GM19395 (cell line): ENCODE measurements around the gene DIAPH1.

Experiments
- ATAC-seq: cut with Tn5 transposase; IDR thresholded peaks from one replicate; pipeline ENCODE4 v1.9.1; 2021; ENCODE audit warnings: mild to moderate bottlenecking, moderate library complexity; ENCODE audit not compliant: unreplicated experiment

The DIAPH1 gene

DNA sequence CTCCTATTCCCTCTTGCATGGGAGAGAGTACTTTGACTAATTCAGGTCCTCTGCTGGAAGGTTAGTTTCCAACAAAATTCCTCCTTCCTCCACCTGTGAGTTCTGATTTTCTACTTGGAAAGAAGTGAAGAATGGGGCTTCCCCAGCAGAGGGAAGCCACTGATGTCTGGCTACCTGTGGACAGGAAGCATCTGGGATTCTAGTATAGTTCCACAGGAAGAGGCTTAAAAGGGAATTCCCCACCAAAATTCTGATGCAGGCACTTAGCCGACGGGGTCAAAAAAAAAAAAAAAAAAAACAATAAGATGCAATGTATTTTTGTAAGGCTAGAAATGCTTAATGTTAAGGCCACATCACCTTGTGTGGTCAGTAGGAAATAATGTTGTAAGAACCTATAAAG is 96.5 kb downstream of the DIAPH1 start:
- no peak for ATAC-seq

DNA sequence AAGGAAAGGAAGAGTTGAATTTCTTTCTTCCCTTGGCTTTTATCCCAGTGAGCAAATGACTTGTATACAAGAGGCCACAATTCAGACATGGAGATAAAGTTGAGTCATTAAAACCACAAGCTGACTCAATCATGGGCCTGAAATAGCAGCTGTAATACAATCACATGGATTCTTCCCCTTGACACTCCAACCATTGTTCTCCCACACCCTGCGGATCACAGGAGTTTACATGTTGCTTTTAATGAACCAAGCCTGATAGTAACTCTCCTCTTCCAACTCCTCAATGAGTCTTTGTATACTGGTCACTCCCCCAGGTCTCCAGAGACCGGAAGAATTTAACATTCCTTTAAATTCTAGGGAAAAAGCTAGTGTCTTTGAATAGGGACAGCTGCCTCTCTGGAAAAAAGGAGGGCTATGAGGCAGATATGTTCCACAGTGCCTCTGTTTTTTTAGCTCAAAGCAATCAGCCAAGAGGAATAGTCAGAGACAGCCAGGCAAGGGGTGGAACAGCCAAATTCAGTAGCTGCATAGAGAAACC is 97.5 kb downstream of the DIAPH1 start:
- ATAC-seq, result no peak

DNA sequence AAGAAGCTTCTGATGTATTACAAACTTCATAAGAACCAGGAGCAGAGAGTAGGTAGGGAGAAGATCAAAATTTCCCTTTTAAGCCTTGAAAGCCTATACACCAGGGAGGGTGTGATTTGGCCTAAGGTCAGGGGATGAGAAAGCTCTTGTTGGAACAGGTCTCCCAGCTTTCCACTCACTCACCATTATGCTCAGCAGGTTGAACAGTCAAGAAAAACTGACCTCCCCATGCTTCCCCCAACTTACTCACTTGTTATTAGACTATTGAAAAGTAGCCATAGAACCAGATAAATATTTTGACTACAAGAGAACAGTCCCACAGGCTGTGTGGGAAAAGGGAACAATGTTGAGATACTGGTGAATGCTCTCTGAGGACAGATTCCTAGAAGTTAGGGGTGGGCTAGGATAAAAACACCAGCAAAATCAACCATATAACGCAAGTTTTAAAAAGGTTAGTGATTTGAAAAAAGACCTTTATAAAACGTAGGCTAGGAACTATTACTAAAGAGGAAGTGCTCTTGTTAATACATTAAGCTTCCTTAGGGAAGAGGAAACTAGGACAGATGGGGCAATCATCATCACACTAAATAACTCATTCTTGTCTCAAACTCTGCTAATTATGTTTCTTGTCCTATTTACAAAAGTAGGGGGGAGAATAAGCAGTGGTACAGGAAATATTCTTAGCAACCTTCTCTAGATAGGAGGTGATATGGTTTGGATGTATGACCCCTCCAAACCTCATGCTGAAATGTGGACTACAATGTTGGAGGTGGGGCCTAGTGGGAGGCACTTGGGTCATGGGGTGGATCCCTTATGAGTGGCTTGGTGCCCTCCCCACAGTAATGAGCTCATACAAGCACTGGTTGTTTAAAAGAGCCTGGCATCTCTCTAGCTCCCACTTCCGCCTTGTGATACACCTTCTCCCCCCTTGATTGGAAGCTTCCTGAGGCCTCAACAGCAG is 98.9 kb downstream of the DIAPH1 start:
- no peak for ATAC-seq

DNA sequence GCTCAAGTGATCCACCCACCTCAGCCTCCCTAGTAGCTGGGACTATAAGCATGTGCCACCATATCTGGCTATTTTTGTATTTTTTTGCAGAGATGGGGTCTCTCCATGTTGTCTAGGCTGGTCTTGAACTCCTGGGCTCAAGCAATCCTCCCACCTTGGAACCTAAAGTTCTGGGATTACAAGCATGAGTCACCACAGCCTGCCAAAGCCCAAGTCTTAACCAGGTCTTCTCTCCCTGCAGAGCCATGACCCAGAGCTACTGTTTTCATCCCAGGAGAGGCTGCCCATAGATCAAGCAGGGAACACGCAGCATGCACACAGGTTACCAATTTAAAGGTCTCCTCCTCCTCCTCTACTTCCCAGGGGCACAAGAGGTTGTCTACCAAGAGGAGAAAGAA is 100.2 kb downstream of the DIAPH1 start:
- no peak for ATAC-seq

DNA sequence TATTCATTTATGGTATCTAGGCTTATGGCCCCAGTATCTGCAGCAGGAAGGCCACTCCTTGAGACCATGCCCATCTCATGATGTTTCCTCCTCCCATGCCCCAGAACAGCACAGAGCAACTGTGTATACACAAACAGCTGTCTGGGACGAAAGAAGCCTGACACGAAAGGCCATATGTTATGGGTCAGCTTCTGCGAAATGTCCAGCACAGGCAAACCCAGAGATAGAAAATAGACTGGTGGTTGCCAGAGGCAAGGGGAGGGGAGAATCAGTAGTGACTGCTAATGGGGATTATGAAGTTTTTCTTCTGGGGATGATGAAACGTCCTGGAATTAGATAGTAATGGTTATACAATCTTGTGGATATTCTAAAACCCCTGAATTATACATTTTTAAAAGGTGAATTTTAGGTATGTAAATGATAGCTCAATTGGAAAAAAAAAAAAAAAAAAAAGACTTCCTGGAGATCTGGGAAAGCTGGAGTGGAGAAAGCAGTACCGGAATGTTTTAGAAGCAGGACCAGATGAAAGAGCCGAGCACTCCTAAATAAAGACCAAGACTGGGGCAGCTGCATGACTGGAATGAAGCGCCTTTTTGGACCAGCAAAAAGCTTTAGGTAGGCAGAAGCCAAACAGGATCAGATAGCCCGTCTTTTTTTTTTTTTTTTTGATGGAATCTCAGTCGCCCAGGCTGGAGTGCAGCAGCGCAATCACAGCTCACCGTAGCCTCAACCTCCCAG is 100.8 kb downstream of the DIAPH1 start:
- no peak for ATAC-seq

DNA sequence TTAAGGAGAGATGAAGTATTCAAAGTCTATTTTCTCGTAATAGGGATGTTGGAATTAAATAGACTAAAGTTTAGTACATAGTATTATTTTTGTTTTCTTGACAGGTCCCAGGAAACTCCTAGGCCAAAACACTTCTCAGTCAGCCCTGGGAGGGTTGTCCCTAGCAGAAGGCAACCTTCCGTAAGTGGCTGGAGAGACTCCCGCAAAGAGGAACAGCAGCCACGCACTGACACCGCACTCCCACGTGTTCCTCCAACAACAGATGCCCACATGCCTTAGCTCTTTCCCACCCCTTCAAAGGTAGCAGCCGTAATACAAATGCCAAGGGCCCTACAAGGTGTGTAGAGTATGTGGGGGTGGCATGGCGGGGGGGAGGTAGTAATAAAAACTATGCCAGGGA is 101.5 kb downstream of the DIAPH1 start:
- ATAC-seq, result no peak

DNA sequence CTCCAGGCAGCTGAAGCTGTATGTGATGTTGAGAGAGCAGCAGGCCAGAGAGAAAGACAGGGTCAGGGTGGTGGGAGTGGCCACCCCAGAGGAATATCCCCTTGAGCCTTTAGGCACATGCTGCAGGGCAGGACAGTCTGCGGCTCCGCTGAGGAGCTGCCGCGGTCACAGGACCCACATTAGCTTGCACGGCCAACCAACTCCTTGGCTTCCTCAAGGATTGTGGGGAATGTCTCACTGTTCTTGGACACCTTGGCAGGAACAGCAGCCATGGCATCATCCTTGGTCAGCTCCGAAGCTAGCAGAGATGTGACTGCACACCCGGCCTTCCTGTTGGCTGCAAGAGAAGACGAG is 102.2 kb downstream of the DIAPH1 start:
- ATAC-seq, result no peak

DNA sequence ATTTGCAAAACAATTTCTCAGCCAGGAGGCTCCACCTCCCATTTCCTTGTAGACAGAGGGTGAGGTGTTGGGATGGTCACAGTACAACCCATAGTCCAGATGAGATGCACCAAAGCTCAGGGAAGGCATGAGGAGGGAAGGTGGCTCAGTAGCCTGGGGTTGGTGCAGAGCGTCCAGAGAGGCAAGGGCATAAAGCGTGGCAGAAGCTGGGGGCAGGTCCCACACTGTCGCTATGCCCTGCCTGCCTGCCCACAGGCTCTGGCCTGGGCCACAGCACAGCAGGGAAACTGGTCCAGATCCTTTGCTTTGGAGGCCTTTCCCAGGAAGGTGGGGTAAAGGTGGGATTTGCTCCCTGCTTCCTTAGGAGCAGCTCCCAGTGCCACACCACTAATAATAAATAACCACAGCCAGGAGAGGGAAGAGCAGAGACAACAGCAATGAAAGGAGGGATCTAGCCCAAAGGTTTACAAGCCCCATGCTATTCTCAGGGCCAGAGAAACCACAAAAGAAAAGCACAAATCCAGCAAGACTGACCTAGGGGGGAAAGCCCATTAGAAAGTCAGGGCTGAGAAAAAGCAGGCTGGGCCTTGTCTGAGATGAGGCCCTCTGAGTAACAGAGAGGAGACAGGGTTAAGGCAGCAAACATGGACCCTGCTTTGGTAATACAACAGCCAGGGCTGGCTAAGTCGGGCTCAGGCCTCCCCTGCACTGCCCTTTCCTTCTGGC is 102.7 kb downstream of the DIAPH1 start:
- ATAC-seq, result no peak

DNA sequence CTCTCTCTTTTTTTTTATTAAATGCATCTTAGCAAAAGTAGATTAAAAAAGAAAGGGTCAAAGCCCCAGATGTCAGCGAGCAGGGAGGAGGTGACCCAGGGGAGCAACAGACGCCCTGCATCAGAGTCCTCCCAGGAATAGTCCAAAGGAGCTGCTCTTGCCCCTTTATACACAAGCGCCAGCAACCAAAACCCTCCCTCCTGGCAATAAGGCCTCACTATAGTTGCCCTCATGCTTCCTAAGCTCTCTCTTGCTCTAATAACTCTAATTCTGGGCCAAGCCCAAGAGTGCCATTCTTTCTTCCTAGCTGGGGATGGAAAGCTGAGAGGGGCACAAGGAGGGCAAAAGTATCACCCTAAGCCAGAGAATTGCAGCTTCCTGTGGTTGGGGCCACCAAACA is 103.7 kb downstream of the DIAPH1 start:
- ATAC-seq, result no peak

DNA sequence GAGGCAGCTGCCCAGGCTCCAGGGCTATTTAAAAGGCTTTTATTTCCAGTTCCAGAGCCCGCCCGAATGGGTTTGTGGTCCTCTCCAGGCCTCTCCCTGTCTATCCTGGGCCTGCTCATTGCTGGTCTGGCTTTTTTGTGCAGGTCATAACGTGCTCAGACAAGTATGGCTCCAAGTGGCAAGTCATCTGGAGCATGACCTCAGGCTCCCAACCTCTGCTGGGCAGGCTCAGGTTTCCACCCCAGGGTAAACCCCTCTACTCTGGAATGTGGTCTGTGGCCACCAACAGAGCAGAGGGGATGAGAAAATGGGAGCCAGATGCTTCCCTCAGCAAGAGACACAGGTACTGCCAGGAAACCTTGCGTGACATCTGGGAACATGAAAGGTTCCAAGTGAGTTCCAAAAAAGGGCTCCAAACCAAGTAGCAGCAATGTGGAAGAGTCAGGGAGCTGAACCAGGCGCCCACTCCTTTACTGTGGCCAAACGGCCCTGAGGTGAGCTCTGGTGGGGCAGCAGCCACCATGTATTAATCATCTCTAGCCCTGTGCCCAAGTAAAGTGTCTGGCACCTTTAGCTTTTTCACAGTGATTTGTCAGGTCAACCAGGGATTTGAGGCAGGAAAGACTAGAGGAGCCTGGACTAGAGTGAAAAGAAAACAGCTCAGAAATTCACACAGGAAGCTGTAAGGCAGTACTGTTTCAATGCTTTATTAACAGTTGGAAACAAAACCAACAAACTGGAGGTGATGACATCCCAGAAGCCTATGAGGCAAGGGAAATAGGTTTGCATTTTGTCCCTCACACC is 104.3 kb downstream of the DIAPH1 start:
- no peak for ATAC-seq

DNA sequence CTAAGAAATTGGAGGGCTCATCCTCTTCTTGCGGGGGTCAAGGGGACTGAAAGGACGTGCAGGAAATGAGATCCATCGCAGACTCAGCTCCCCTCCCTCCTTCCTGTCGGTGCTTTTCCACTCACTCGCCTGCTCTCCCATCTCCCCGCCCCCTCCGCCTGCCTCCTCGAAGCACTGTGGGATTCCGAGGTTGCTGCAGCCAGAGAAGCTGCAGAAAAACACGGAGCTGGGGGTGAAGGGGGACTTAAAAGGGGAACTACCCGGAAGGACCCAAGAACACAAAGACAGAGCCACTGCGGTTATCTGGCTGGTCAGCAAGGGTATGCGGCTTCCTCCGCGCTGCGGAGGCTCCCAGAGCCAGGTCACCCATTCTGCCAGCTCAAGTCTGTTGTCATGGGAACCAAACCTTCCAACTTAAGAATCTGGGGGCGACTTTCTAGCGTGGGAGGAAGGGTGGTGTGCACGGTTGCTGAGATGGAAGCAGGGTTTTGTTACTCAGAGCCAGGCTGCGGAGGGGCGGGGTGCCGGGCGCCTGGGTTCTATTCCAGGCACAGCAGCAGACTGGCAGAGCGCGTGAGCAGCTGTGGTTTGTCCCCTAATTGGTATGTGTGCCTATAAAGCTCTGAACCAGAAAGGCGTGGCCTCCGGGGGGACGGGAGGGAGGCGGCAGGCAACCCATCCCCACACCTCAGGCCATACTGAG is 105.0 kb downstream of the DIAPH1 start:
- peak; percentile 23 for ATAC-seq

DNA sequence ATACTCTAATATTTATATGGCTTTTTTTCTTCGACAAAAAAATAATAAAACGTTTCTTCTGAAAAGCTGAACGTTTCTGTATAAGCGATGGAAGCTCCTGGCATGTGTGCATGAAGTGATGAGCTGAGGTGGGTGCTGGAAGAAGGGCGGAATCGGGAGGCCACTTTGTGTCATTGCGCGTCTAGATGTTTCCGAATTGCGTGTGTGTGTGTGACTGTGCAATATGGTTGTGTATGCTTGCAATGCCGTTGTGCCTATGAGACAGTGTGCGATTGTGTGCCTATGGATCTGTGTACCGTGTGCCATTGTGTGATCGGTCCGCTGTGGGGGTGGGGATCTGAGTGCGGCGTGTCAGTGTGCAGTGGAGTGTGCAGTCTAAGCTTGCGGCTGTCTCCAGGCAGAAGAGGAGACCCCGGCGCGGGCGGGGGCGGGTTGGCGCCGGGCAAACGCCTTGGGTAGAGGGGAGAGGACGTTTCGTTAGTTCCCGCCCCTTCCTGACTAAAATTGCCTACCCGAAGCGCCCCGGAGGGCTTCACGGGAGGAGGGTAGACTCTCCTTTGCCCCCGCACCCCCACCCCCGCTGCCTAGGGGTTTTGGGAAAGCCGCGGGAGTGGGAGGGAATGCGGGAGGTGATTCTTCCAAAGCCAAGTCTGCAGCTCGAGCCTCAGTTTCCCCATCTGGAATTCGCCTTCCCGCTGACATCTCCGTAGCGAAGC is 105.7 kb downstream of the DIAPH1 start:
- no peak for ATAC-seq

DNA sequence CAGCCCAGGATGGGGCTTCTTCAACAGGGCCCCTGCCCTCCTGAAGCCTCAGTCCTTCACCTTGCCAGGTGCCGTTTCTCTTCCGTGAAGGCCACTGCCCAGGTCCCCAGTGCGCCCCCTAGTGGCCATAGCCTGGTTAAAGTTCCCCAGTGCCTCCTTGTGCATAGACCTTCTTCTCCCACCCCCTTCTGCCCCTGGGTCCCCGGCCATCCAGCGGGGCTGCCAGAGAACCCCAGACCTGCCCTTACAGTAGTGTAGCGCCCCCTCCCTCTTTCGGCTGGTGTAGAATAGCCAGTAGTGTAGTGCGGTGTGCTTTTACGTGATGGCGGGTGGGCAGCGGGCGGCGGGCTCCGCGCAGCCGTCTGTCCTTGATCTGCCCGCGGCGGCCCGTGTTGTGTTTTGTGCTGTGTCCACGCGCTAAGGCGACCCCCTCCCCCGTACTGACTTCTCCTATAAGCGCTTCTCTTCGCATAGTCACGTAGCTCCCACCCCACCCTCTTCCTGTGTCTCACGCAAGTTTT is 106.3 kb downstream of the DIAPH1 start:
- ATAC-seq, result no peak

DNA sequence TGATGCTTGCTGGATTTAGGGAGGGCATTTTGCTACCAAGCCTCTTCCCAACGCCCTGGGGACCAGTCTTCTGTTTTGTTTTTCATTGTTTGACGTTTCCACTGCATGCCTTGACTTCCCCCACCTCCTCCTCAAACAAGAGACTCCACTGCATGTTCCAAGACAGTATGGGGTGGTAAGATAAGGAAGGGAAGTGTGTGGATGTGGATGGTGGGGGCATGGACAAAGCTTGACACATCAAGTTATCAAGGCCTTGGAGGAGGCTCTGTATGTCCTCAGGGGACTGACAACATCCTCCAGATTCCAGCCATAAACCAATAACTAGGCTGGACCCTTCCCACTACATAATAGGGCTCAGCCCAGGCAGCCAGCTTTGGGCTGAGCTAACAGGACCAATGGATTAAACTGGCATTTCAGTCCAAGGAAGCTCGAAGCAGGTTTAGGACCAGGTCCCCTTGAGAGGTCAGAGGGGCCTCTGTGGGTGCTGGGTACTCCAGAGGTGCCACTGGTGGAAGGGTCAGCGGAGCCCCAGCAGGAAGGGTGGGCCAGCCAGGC is 107.0 kb downstream of the DIAPH1 start:
- ATAC-seq, result no peak

DNA sequence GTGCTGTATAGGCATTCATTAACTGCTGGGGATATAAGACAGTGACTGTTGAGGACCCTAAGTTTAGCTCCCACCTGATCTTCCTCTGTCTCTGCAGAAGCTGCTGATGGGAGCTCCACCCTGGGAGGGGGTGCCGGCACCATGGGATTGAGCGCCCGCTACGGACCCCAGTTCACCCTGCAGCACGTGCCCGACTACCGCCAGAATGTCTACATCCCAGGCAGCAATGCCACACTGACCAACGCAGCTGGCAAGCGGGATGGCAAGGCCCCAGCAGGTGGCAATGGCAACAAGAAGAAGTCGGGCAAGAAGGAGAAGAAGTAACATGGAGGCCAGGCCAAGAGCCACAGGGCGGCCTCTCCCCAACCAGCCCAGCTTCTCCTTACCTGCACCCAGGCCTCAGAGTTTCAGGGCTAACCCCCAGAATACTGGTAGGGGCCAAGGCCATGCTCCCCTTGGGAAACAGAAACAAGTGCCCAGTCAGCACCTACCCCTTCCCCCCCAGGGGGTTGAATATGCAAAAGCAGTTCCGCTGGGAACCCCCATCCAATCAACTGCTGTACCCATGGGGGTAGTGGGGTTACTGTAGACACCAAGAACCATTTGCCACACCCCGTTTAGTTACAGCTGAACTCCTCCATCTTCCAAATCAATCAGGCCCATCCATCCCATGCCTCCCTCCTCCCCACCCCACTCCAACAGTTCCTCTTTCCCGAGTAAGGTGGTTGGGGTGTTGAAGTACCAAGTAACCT is 107.8 kb downstream of the DIAPH1 start:
- no peak for ATAC-seq

DNA sequence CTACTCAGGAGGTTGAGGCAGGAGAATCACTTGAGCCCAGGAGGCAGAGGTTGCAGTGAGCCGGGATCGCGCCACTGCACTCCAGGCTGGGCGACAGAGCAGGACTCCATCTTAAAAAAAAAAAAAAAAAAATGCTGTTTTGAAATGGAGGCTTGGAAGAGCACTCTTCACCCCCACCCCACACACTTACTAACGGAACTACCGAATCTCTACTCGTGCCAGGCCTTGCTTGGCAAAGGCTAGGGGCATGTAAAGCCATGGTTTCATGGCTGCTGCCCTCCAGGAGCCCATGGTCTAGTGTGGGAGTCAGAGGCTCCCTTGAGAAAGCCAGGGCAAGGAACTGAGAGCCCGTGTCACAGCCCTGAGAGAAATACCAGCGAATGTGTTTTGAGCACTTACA is 108.6 kb downstream of the DIAPH1 start:
- no peak for ATAC-seq

DNA sequence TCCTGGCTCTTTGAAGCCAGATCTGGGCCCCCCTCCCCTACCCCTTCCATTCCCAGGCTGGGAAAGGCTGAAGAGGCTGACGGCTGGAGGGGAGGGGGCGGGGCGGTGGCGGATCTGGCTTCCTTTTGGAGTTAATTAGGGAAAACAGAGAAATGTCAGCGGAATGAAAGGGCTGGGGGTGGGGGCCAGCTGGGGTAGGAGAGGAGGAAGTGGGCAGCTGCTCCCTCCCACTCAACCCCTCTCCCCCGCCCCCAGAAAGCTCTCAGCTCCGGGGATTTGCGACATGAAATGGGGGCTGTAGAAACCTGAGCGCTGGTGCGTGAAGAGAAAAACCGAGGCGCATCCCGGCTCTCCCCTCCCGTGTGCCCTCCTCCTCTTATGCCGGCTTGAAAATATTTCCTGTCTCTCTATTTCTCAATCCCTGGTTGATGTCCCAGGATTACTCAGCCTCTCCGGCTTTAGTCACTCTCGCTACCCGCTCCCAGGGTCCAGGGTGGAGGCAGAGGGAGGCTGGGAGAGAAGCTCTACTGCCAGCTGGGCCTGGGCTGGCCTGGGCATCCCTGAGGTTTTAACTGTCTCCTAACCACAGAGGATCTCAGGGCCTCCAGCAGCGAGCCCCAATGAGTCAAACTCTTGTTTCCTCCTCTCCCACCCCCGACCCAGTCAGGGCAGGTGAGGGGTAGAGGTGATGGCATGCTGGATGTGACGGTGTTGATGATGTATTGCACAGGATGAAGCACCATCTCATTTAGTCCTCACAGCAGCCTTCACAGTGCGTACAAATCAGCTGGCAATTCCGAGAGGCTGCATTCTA is 109.8 kb downstream of the DIAPH1 start:
- no peak for ATAC-seq
